Mesothelial cell of epicardium (in vitro differentiated cells): ENCODE data around the gene VEGFD. TPM values are rescaled to one million over a fixed set of nuclear protein-coding genes. Genes with fewer than 3 reads are reported as not detected.

Source experiments
- DNase-seq, 2 experiments: peaks; one replicate each; pipeline ENCODE4 v3.0.0; 2021; ENCODE audit warnings: low spot score in 2 of 2; ENCODE audit not compliant: unreplicated experiment in 2 of 2
- H3K27ac Mint-ChIP-seq: 2 replicates; pipeline ENCODE4 v1.8.0; 2021; ENCODE audit warnings: mixed read lengths
- H3K27me3 Mint-ChIP-seq: 2 replicates; pipeline ENCODE4 v1.8.0; 2021; ENCODE audit warnings: low read depth, mixed read lengths
- H3K36me3 Mint-ChIP-seq: 2 replicates; pipeline ENCODE4 v1.8.0; 2021; ENCODE audit warnings: mixed read lengths
- H3K4me1 Mint-ChIP-seq: 2 replicates; pipeline ENCODE4 v1.8.0; 2021; ENCODE audit warnings: mixed read lengths
- H3K4me3 Mint-ChIP-seq: 2 replicates; pipeline ENCODE4 v1.8.0; 2021; ENCODE audit warnings: mild to moderate bottlenecking, moderate library complexity, mixed read lengths
- H3K9me3 Mint-ChIP-seq: 2 replicates; pipeline ENCODE4 v1.8.0; 2021; ENCODE audit warnings: mixed read lengths
- CTCF ChIP-seq: fragments of 200-600 bp; sonication (generic); IDR thresholded peaks from one replicate; pipeline ENCODE4 v1.5.0; 2021; ENCODE audit warnings: antibody characterized with exemption; ENCODE audit not compliant: unreplicated experiment
- total RNA-seq: library from RNA; stranded (reverse); gene quantifications from 3 replicates; pipeline ENCODE4 v1.2.1, GENCODE V29; 2021

VEGFD gene
- 0.40 to 1.1 TPM (median 0.70 TPM) in 3 replicates for total RNA-seq

GRCh38 chrX:15384304-15384703 lies at the start of gene VEGFD:
Gene VEGFD, minus strand, starts transcription at chrX:15384413. Its CDS starts 467 bp downstream, at chrX:15383946.
- Mint-ChIP-seq H3K27me3 (no peaks in the 10 kb centered on the region), H3K4me3 (no peak within 1 kb of the TSS), H3K4me1 (peaks cover 11% of the 10 kb centered on the region), H3K36me3 (no peaks in the 10 kb centered on the region), H3K27ac (no peak within 1 kb of the TSS), H3K9me3 (no peaks in the 10 kb centered on the region)
- DNase-seq: no peak
- no peak for TF ChIP-seq CTCF

- H3K36me3 Mint-ChIP-seq: peaks cover 21% of the 10 kb centered on the region
- peaks cover 12% of the 10 kb centered on the region for H3K9me3 Mint-ChIP-seq
- no peak for TF ChIP-seq CTCF
- no peak overlapping the region for H3K4me3 Mint-ChIP-seq
- no peak for DNase-seq
- H3K27ac Mint-ChIP-seq: no peak overlapping the region
- H3K4me1 Mint-ChIP-seq: no peaks in the 10 kb centered on the region
- H3K27me3 Mint-ChIP-seq: no peaks in the 10 kb centered on the region
Observed at GRCh38 chrX:15430584-15430983, 46.4 kb upstream of the VEGFD start.

GRCh38 chrX:15430076-15430475 lies 45.9 kb upstream of the VEGFD start:
- Mint-ChIP-seq H3K9me3 (peaks cover 12% of the 10 kb centered on the region), H3K36me3 (peaks cover 17% of the 10 kb centered on the region), H3K27me3 (no peaks in the 10 kb centered on the region), H3K4me3 (no peak overlapping the region), H3K27ac (no peak overlapping the region), H3K4me1 (no peaks in the 10 kb centered on the region)
- no peak for TF ChIP-seq CTCF
- no peak for DNase-seq

- H3K4me3 Mint-ChIP-seq: no peak overlapping the region
Observed at GRCh38 chrX:15425024-15425423, 40.8 kb upstream of the VEGFD start.

GRCh38 chrX:15418707-15419181 lies 34.5 kb upstream of the VEGFD start:
- H3K36me3 Mint-ChIP-seq: peaks cover 40% of the 10 kb centered on the region
- H3K9me3 Mint-ChIP-seq: peaks cover 35% of the 10 kb centered on the region
- no peak for TF ChIP-seq CTCF
- no peaks in the 10 kb centered on the region for H3K27me3 Mint-ChIP-seq
- DNase-seq: no peak
- peak overlapping the region; percentile 7 for H3K27ac Mint-ChIP-seq
- H3K4me3 Mint-ChIP-seq: no peak overlapping the region
- peaks cover 7% of the 10 kb centered on the region for H3K4me1 Mint-ChIP-seq

More at GRCh38 chrX:15425024-15425423, 40.8 kb upstream of the VEGFD start:
- H3K36me3 Mint-ChIP-seq: peaks cover 26% of the 10 kb centered on the region
- H3K27me3 Mint-ChIP-seq: no peaks in the 10 kb centered on the region
- no peak for DNase-seq
- H3K27ac Mint-ChIP-seq: no peak overlapping the region
- no peaks in the 10 kb centered on the region for H3K4me1 Mint-ChIP-seq
- TF ChIP-seq CTCF: no peak
- H3K9me3 Mint-ChIP-seq: peaks cover 20% of the 10 kb centered on the region
